SK-N-SH treated with all-trans-retinoic acid at 6 μM for 48 hours (cell line): ENCODE measurements around the gene TMEM187.

Experiments
- ATAC-seq: fragments of 200-7000 bp; cut with Tn5 transposase; 3 replicates; pipeline ENCODE4 v1.9.1; 2020; ENCODE audit warnings: mild to moderate bottlenecking, moderate library complexity
- ARNTL ChIP-seq: fragments of 450-650 bp; formaldehyde crosslinking; IDR thresholded peaks from 2 replicates; pipeline ENCODE4 v1.5.0; 2020; ENCODE audit warnings: low read depth, mild to moderate bottlenecking, moderate library complexity, borderline replicate concordance
- BACH2 ChIP-seq: fragments of 250-450 bp; sonication (Bioruptor Pico); IDR thresholded peaks from 2 replicates; pipeline ENCODE4 v1.9.0; 2021; ENCODE audit warnings: mild to moderate bottlenecking, borderline replicate concordance
- CREB5 ChIP-seq: fragments of 250-450 bp; sonication (Bioruptor Pico); IDR thresholded peaks from 2 replicates; pipeline ENCODE4 v1.5.1; 2020; ENCODE audit warnings: low read depth, mild to moderate bottlenecking, moderate library complexity
- CSDC2 ChIP-seq: fragments of 250-450 bp; sonication (Bioruptor Pico); IDR thresholded peaks from 2 replicates; pipeline ENCODE4 v1.5.0; 2020; ENCODE audit warnings: mild to moderate bottlenecking, moderate library complexity
- ESRRG ChIP-seq: fragments of 250-450 bp; sonication (Bioruptor Pico); IDR thresholded peaks from 2 replicates; pipeline ENCODE4 v1.6.1; 2021; ENCODE audit warnings: mild to moderate bottlenecking
- GLIS3 ChIP-seq: fragments of 250-450 bp; sonication (Bioruptor Pico); IDR thresholded peaks from 2 replicates; pipeline ENCODE4 v1.5.0; 2020; ENCODE audit warnings: mild to moderate bottlenecking, moderate library complexity
- ISL1 ChIP-seq: fragments of 250-450 bp; sonication (Bioruptor Pico); IDR thresholded peaks from 2 replicates; pipeline ENCODE4 v2.1.2; 2022; ENCODE audit warnings: mild to moderate bottlenecking, moderate library complexity
- OSR1 ChIP-seq: fragments of 250-450 bp; sonication (Bioruptor Pico); IDR thresholded peaks from 2 replicates; pipeline ENCODE4 v1.8.0; 2022; ENCODE audit warnings: moderate library complexity, mild to moderate bottlenecking, inconsistent platforms
- POU6F1 ChIP-seq: fragments of 250-450 bp; sonication (Bioruptor Pico); IDR thresholded peaks from 2 replicates; pipeline ENCODE4 v1.8.0; 2021; ENCODE audit warnings: low read depth, mild to moderate bottlenecking, moderate library complexity, borderline replicate concordance
- PPARA ChIP-seq: fragments of 250-450 bp; sonication (Bioruptor Pico); IDR thresholded peaks from 2 replicates; pipeline ENCODE4 v1.5.0; 2020; ENCODE audit warnings: mild to moderate bottlenecking, borderline replicate concordance
- RARB ChIP-seq: fragments of 250-450 bp; sonication (Bioruptor Pico); IDR thresholded peaks from 2 replicates; pipeline ENCODE4 v1.8.0; 2021; ENCODE audit warnings: mild to moderate bottlenecking, moderate library complexity
- TCF4 ChIP-seq: fragments of 250-450 bp; sonication (Bioruptor Pico); IDR thresholded peaks from 2 replicates; pipeline ENCODE4 v1.8.0; 2021; ENCODE audit warnings: mild to moderate bottlenecking, moderate library complexity, borderline replicate concordance
- TOX ChIP-seq: fragments of 250-450 bp; sonication (Bioruptor Pico); IDR thresholded peaks from 2 replicates; pipeline ENCODE4 v1.8.0; 2021; ENCODE audit warnings: mild to moderate bottlenecking, moderate library complexity, borderline replicate concordance
- ZC3H10 ChIP-seq: fragments of 250-450 bp; sonication (Bioruptor Pico); IDR thresholded peaks from 2 replicates; pipeline ENCODE4 v1.5.1; 2021; ENCODE audit warnings: mild to moderate bottlenecking, moderate library complexity
- ZFP3 ChIP-seq: fragments of 250-450 bp; sonication (Bioruptor Pico); IDR thresholded peaks from 2 replicates; pipeline ENCODE4 v1.5.0; 2020; ENCODE audit warnings: mild to moderate bottlenecking, moderate library complexity
- ZFP30 ChIP-seq: fragments of 450-650 bp; formaldehyde crosslinking; IDR thresholded peaks from 2 replicates; pipeline ENCODE4 v1.5.0; 2022; ENCODE audit warnings: mild to moderate bottlenecking, moderate library complexity
- ZNF565 ChIP-seq: fragments of 450-650 bp; formaldehyde crosslinking; conservative IDR thresholded peaks from 2 replicates; pipeline ENCODE4 v1.5.0; 2020; ENCODE audit warnings: low read depth, mild to moderate bottlenecking, moderate library complexity
- ZNF70 ChIP-seq: fragments of 450-650 bp; formaldehyde crosslinking; IDR thresholded peaks from 2 replicates; pipeline ENCODE4 v1.5.0; 2020; ENCODE audit warnings: mild to moderate bottlenecking, moderate library complexity
- TF ChIP-seq, protein P1 (sequence below): fragments of 250-450 bp; sonication (Bioruptor Pico); IDR thresholded peaks from 2 replicates; pipeline ENCODE4 v1.8.0; 2020; ENCODE audit warnings: mild to moderate bottlenecking, moderate library complexity, borderline replicate concordance
- TF ChIP-seq, protein P2 (sequence below): fragments of 250-450 bp; sonication (Bioruptor Pico); IDR thresholded peaks from 2 replicates; pipeline ENCODE4 v1.5.0; 2020; ENCODE audit warnings: mild to moderate bottlenecking, moderate library complexity
- TF ChIP-seq, protein P3 (sequence below): fragments of 250-450 bp; sonication (Bioruptor Pico); IDR thresholded peaks from 2 replicates; pipeline ENCODE4 v1.5.1; 2021; ENCODE audit warnings: mild to moderate bottlenecking, moderate library complexity

TMEM187 gene

GRCh38 chrX:153950127-153950526, 22.4 kb upstream of the TMEM187 start (continued):
- TF ChIP-seq, protein P1, sequence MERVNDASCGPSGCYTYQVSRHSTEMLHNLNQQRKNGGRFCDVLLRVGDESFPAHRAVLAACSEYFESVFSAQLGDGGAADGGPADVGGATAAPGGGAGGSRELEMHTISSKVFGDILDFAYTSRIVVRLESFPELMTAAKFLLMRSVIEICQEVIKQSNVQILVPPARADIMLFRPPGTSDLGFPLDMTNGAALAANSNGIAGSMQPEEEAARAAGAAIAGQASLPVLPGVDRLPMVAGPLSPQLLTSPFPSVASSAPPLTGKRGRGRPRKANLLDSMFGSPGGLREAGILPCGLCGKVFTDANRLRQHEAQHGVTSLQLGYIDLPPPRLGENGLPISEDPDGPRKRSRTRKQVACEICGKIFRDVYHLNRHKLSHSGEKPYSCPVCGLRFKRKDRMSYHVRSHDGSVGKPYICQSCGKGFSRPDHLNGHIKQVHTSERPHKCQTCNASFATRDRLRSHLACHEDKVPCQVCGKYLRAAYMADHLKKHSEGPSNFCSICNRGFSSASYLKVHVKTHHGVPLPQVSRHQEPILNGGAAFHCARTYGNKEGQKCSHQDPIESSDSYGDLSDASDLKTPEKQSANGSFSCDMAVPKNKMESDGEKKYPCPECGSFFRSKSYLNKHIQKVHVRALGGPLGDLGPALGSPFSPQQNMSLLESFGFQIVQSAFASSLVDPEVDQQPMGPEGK = no peak

GRCh38 chrX:153951683-153952372, 20.7 kb upstream of the TMEM187 start:
- no peak for ATAC-seq
- TF ChIP-seq ZFP3 (CRISPR knock-in tag) (no peak), ESRRG (CRISPR knock-in tag) (no peak), TCF4 (CRISPR knock-in tag) (no peak)

GRCh38 chrX:153952373-153953026, 20.1 kb upstream of the TMEM187 start:
- ATAC-seq = no peak

More at GRCh38 chrX:153952373-153953026, 20.1 kb upstream of the TMEM187 start:
- TF ChIP-seq ISL1 (CRISPR knock-in tag) (no peak), RARB (no peak), TCF4 (CRISPR knock-in tag) (no peak), ZC3H10 (CRISPR knock-in tag) (no peak), CREB5 (CRISPR knock-in tag) (no peak), OSR1 (no peak), POU6F1 (CRISPR knock-in tag) (no peak), ZFP30 (CRISPR knock-in tag) (no peak), ZNF70 (CRISPR knock-in tag) (no peak), ESRRG (CRISPR knock-in tag) (no peak), CSDC2 (CRISPR knock-in tag) (no peak), TOX (CRISPR knock-in tag) (no peak), ZNF565 (CRISPR knock-in tag) (no peak), GLIS3 (CRISPR knock-in tag) (no peak), PPARA (CRISPR knock-in tag) (no peak), BACH2 (CRISPR knock-in tag) (no peak), ARNTL (no peak)
- TF ChIP-seq, protein P1 = no peak
- TF ChIP-seq, protein P2, sequence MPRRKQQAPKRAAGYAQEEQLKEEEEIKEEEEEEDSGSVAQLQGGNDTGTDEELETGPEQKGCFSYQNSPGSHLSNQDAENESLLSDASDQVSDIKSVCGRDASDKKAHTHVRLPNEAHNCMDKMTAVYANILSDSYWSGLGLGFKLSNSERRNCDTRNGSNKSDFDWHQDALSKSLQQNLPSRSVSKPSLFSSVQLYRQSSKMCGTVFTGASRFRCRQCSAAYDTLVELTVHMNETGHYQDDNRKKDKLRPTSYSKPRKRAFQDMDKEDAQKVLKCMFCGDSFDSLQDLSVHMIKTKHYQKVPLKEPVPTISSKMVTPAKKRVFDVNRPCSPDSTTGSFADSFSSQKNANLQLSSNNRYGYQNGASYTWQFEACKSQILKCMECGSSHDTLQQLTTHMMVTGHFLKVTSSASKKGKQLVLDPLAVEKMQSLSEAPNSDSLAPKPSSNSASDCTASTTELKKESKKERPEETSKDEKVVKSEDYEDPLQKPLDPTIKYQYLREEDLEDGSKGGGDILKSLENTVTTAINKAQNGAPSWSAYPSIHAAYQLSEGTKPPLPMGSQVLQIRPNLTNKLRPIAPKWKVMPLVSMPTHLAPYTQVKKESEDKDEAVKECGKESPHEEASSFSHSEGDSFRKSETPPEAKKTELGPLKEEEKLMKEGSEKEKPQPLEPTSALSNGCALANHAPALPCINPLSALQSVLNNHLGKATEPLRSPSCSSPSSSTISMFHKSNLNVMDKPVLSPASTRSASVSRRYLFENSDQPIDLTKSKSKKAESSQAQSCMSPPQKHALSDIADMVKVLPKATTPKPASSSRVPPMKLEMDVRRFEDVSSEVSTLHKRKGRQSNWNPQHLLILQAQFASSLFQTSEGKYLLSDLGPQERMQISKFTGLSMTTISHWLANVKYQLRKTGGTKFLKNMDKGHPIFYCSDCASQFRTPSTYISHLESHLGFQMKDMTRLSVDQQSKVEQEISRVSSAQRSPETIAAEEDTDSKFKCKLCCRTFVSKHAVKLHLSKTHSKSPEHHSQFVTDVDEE = no peak
- TF ChIP-seq, protein P3, sequence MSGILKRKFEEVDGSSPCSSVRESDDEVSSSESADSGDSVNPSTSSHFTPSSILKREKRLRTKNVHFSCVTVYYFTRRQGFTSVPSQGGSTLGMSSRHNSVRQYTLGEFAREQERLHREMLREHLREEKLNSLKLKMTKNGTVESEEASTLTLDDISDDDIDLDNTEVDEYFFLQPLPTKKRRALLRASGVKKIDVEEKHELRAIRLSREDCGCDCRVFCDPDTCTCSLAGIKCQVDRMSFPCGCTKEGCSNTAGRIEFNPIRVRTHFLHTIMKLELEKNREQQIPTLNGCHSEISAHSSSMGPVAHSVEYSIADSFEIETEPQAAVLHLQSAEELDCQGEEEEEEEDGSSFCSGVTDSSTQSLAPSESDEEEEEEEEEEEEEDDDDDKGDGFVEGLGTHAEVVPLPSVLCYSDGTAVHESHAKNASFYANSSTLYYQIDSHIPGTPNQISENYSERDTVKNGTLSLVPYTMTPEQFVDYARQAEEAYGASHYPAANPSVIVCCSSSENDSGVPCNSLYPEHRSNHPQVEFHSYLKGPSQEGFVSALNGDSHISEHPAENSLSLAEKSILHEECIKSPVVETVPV (CRISPR knock-in tag) = no peak
